Natural killer cell (primary cell): ENCODE results near the gene MACROD2. TPM values are rescaled to one million over a fixed set of nuclear protein-coding genes. Genes with fewer than 3 reads are reported as not detected.

Experiments used
- ATAC-seq, 3 donors: fragments of 150-1000 bp in 2 of 3; fragments of 200-7000 bp in 1 of 3; cut with Tn5 transposase; 1 replicate in 1 of 3; 2 replicates in 2 of 3; pipeline ENCODE4 v1.10.0; 2021; ENCODE audit warnings: mild to moderate bottlenecking in 2 of 3, moderate library complexity in 2 of 3
- DNase-seq, 2 donors: peaks; one replicate each; pipeline versions ENCODE4 v3.0.0 to v3.0.0-alpha.2; 2013 to 2021; ENCODE audit warnings: mixed read lengths in 1 of 2
- H3K27ac ChIP-seq: one replicate; pipeline ENCODE4 v1.5.1; 2013; ENCODE audit warnings: mild to moderate bottlenecking, low read length
- H3K27me3 ChIP-seq: one replicate; pipeline ENCODE4 v1.6.1; 2013; ENCODE audit warnings: low read length; ENCODE audit not compliant: control insufficient read depth, insufficient read depth
- H3K36me3 ChIP-seq: one replicate; pipeline ENCODE4 v1.6.1; 2013; ENCODE audit warnings: low read length; ENCODE audit not compliant: control insufficient read depth, insufficient read depth
- H3K4me1 ChIP-seq: one replicate; pipeline ENCODE4 v1.6.1; 2013; ENCODE audit warnings: low read length; ENCODE audit not compliant: control insufficient read depth, insufficient read depth
- H3K4me3 ChIP-seq: one replicate; pipeline ENCODE4 v1.5.1; 2013; ENCODE audit warnings: low read length
- H3K9me3 ChIP-seq: one replicate; pipeline ENCODE4 v1.6.1; 2013; ENCODE audit warnings: low read length; ENCODE audit not compliant: control insufficient read depth, insufficient read depth
- H3K27ac Mint-ChIP-seq, 2 donors: one replicate each; pipeline ENCODE4 v1.8.0; 2022; ENCODE audit warnings: mild to moderate bottlenecking in 2 of 2, mixed read lengths in 2 of 2, moderate library complexity in 1 of 2
- H3K27me3 Mint-ChIP-seq, 2 donors: one replicate each; pipeline ENCODE4 v1.8.0; 2022; ENCODE audit warnings: low read depth in 2 of 2, mixed read lengths in 2 of 2
- H3K36me3 Mint-ChIP-seq: one replicate; pipeline ENCODE4 v1.8.0; 2022; ENCODE audit warnings: mixed read lengths
- H3K4me1 Mint-ChIP-seq, 2 donors: one replicate each; pipeline ENCODE4 v1.8.0; 2022; ENCODE audit warnings: mixed read lengths in 2 of 2
- H3K4me3 Mint-ChIP-seq: one replicate; pipeline ENCODE4 v1.8.0; 2022; ENCODE audit warnings: mild to moderate bottlenecking, moderate library complexity, mixed read lengths
- H3K9me3 Mint-ChIP-seq, 2 donors: one replicate each; pipeline ENCODE4 v1.8.0; 2022; ENCODE audit warnings: mixed read lengths in 2 of 2
- CTCF ChIP-seq: fragments of 200-600 bp; IDR thresholded peaks from one replicate; pipeline ENCODE4 v1.8.0; 2022; ENCODE audit warnings: antibody characterized with exemption
- WGBS: methylation state at CpG from one replicate; pipeline ENCODE4 v1.1.7; 2013; ENCODE audit warnings: missing lambda C conversion rate; ENCODE audit not compliant: insufficient coverage; 5-methylcytosine and 5-hydroxymethylcytosine counted together
- intact Hi-C: fragments of 100-400 bp; cut with micrococcal nuclease; formaldehyde crosslinking; loops from one replicate; pipeline ENCODE4 v1.14.2; 2022
- total RNA-seq, 4 donors: library from RNA; stranded (reverse); fragments of 120-200 nt in 1 of 4; gene quantifications; one replicate each; pipeline versions ENCODE4 v1.2.3 to v1.2.4, GENCODE V29; 2013 to 2022

Gene MACROD2
- total RNA-seq, 3 donors from 2014 or later (not counting 1 experiment from before 2014, with no cell fraction given) = 0.19 to 0.88 TPM; not detected in 1

DNA sequence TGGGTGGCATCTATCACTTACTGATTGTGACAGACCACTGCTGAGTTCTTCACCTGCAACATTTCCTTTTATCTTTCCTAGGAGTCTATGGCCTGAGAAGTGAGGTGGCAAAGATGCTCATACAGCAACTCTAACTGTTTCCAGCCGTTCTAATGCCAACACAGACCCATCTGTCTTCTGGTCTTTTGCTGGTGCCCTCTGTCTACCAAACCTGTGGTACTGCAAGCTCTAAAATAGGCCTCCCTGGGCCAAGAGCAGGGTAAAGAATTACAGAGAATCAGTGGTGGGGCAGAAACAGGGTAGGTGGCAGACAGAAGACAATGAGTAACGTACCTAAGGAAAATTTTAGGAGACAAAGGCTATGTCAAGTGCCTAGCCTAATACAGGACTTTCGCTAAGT is 953.1 kb downstream of the MACROD2 start:
- Mint-ChIP-seq H3K9me3 (peaks cover 4 to 9% of the 10 kb centered on the region in 2 donors), H3K4me1 (no peaks in the 10 kb centered on the region), H3K4me3 (no peak overlapping the region), H3K36me3 (no peaks in the 10 kb centered on the region), H3K27ac (no peak overlapping the region), H3K27me3 (no peaks in the 10 kb centered on the region)
- no peak for TF ChIP-seq CTCF
- 66% methylated on average over 3 of the region's 3 CpGs for WGBS
- no peaks in the 10 kb centered on the region for H3K36me3 ChIP-seq
- DNase-seq (no peak), ATAC-seq (no peak)
- H3K27me3 ChIP-seq = no peaks in the 10 kb centered on the region
- H3K4me3 ChIP-seq = no peak overlapping the region
- H3K4me1 ChIP-seq = no peaks in the 10 kb centered on the region
- no peaks in the 10 kb centered on the region for H3K9me3 ChIP-seq
- intact Hi-C loops = no loop called here
- no peak overlapping the region for H3K27ac ChIP-seq

- Mint-ChIP-seq H3K36me3 (no peaks in the 10 kb centered on the region), H3K4me1 (no peaks in the 10 kb centered on the region), H3K27ac (no peak overlapping the region), H3K9me3 (peaks cover 5% of the 10 kb centered on the region in 2 donors), H3K27me3 (no peaks in the 10 kb centered on the region), H3K4me3 (no peak overlapping the region)
- intact Hi-C loops = no loop called here
- Histone ChIP-seq H3K4me3 (no peak overlapping the region), H3K9me3 (no peaks in the 10 kb centered on the region), H3K36me3 (no peaks in the 10 kb centered on the region), H3K27me3 (no peaks in the 10 kb centered on the region), H3K27ac (no peak overlapping the region), H3K4me1 (no peaks in the 10 kb centered on the region)
- DNase-seq = no peak
- no peak for ATAC-seq
- WGBS = 86% methylated on average over 1 of the region's 1 CpG
- no peak for TF ChIP-seq CTCF
These were observed 955.3 kb downstream of the MACROD2 start for GRCh38 chr20:14950633-14951032.

DNA sequence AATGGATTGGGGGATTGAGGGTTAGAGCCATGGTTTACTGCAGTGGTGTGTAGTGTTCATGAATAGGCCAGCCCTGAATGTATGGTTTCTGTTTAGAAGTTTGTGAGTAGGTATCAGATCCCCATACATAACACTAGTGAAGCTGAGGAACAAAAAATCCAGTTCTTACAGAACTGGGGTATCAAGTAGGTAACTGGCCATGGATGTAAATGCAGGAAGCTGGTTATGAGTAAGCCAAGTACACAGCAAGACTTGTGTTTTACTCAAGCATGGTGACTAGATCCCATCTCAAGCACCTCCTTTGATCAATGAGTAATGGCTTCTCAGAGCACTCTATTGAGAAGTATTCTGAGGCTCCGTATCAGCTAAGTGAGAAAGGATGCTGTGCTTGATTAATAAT is 955.8 kb downstream of the MACROD2 start:
- 92% methylated on average over 1 of the region's 1 CpG for WGBS
- no peaks in the 10 kb centered on the region for H3K36me3 ChIP-seq

More for the DNA sequence above, 955.8 kb downstream of the MACROD2 start:
- no peaks in the 10 kb centered on the region for H3K27me3 ChIP-seq
- H3K4me3 ChIP-seq = no peak overlapping the region
- Mint-ChIP-seq H3K4me3 (no peak overlapping the region), H3K27ac (no peak overlapping the region), H3K9me3 (peaks cover 5% of the 10 kb centered on the region in 2 donors), H3K4me1 (no peaks in the 10 kb centered on the region), H3K27me3 (no peaks in the 10 kb centered on the region), H3K36me3 (no peaks in the 10 kb centered on the region)
- DNase-seq (no peak), ATAC-seq (no peak)
- no peak overlapping the region for H3K27ac ChIP-seq
- H3K9me3 ChIP-seq = no peaks in the 10 kb centered on the region
- no peak for TF ChIP-seq CTCF
- intact Hi-C loops = no loop called here
- no peaks in the 10 kb centered on the region for H3K4me1 ChIP-seq
